ENCODE results near the gene CHSY3.
"Not testable (repeated sequence)": the region's sequence is repeated elsewhere in the genome, so short reads cannot be mapped to it uniquely, and the experiment has no call there.

CHSY3 gene

GRCh38 chr5:130171699-130172098 is 267.4 kb downstream of the CHSY3 start:
- DNase-seq: no peak

DNA sequence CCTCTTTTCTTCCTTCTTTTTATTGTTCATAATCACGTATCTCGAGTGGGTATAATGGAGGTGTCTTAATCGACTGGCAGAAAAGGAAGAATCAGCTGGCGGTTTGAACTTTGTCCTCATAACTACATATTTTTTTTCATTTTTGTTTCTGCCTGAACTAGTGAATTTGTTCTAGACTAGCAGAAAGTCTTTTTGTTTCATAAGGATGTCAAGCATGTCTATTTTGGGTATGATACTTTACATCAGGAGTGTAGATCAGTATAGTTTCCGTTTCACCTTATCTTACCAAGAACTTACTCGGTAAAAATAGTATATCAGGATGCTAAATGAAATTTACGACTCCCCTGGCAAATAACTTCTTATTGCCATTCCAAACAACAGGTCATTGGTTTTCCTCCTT is 278.9 kb downstream of the CHSY3 start:
- no peak for DNase-seq

DNA sequence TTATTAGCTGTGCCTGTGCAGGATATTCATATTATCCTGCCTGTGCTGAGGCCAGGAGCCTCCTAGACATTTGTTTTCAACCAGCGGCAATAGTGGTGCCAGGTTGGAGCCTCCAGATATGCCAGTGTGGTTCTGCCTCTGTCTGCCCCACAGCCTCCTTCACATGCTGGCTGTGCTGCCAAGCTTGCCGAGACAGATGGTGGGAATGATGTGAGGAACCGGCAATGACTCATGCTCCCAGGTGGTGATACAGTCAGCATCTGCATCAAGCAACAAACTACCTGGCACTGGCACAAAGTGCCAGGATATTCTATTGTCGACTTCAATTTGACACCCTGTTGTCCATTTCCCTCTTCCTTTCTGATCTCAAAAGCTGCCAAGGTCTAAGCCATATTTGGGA is 285.7 kb downstream of the CHSY3 start:
- no peak for DNase-seq

- no peak for DNase-seq
These were observed 294.7 kb downstream of the CHSY3 start for GRCh38 chr5:130198927-130199326.

DNA sequence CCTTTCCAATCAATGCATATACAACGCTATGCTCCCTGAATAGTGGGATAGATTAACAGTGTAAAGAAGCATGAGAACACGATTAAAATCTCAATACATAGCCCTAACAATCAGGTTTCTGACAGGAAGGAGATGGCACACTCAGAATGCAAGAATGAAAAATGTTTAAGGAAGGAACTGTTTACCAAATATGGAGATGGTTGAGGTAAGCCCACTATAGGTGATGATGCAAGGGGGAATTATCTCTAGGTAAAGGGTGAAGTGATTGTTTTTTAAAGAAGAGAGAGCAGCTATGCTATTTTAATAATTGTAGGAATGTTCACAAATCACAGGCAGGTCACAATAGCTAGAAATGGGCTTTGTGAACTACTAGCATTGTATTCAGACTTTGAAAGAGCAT is 302.4 kb downstream of the CHSY3 start:
- no peak for DNase-seq

DNA sequence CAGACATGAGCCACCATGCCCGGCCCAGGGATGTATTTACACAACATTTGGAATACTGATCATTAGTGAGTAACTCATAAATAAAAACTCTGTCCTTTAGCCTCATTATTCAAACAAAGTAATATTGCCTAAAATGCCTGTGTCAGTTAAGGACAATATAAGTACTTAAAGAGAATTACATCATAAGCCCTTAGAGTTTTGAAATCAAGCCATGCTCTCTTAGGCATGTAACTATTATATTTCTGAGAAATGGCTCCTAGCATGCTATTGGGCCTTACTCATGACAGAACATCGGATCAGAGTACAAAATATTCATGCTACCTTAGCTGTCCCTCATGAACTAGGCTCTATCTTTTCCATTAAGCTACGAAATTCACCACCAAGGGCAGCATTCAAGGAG is 309.3 kb downstream of the CHSY3 start:
- DNase-seq: no peak

GRCh38 chr5:130216286-130216685 is 312.0 kb downstream of the CHSY3 start:
- no peak for DNase-seq

- DNase-seq: no peak
These were observed 318.3 kb downstream of the CHSY3 start for GRCh38 chr5:130222573-130222972.

DNA sequence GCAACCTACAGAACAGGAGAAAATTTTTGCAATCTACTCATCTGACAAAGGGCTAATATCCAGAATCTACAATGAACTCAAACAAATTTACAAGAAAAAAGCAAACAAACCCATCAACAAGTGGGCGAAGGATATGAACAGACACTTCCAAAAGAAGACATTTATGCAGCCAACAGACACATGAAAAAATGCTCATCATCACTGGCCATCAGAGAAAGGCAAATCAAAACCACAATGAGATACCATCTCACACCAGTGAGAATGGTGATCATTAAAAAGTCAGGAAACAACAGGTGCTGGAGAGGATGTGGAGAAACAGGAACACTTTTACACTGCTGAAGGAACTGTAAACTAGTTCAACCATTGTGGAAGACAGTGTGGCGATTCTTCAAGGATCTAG is 322.3 kb downstream of the CHSY3 start:
- DNase-seq: not testable (repeated sequence)

- DNase-seq: no peak
These were observed 323.4 kb downstream of the CHSY3 start for GRCh38 chr5:130227699-130228098.

DNA sequence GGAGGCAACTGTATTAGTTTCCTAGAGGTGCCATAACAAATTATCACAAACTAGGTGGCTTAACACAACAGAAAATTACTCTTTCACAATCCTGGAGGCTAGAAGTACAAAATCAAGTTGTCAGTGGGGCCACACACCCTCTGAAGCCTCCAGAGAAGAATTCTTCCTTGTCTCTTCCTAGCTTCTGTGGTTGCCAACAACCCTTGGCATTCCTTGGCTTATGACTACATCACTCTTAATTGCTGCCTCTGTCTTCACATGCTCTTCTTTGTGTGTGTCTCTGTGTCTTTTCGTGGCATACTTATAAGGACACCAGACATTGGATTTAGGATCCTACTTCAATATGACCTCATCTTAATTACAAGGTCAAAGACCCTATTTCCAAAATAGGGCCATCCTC is 327.5 kb downstream of the CHSY3 start:
- DNase-seq: no peak

GRCh38 chr5:130234816-130235215 is 330.6 kb downstream of the CHSY3 start:
- no peak for DNase-seq
